Naive thymus-derived CD4-positive, alpha-beta T cell (primary cell): Measurements from ENCODE around the gene SNAPC2. TPM values are rescaled to one million over a fixed set of nuclear protein-coding genes. Genes with fewer than 3 reads are reported as not detected.

Source experiments
- ATAC-seq: fragments of 150-1000 bp; cut with Tn5 transposase; 2 replicates; pipeline ENCODE4 v1.10.0; 2021; ENCODE audit warnings: mild to moderate bottlenecking, moderate library complexity
- CTCF ChIA-PET: fragments of 350-600 bp; sonication (Branson Sonifier 250); formaldehyde crosslinking; loops from one replicate; lab custom pipeline; 2021; ENCODE audit warnings: antibody characterized with exemption; lab: Charles Lee
- POLR2A ChIA-PET: fragments of 350-600 bp; sonication (Branson Sonifier 250); formaldehyde crosslinking; loops from one replicate; lab custom pipeline; 2021; ENCODE audit warnings: antibody characterized with exemption, inconsistent platforms; lab: Charles Lee
- DNase-seq, 9 donors: peaks; one replicate each; pipeline versions ENCODE4 v3.0.0 to v3.0.0-alpha.2; 2020 to 2022; ENCODE audit warnings: mixed read lengths in 1 of 9
- H3K27ac ChIP-seq: one replicate; pipeline ENCODE4 v1.7.0; 2013; ENCODE audit warnings: mild to moderate bottlenecking, low read depth, low read length, moderate library complexity
- H3K27me3 ChIP-seq, 2 donors: one replicate each; pipeline ENCODE4 v1.7.0; 2013; ENCODE audit warnings: low read length in 2 of 2, mild to moderate bottlenecking in 2 of 2, moderate library complexity in 2 of 2; ENCODE audit not compliant: control insufficient read depth in 2 of 2, insufficient read depth in 2 of 2
- H3K36me3 ChIP-seq, 3 experiments: 1 replicate in 2 of 3; 2 replicates in 1 of 3; pipeline ENCODE4 v1.7.0; 2013; ENCODE audit warnings: low read length in 3 of 3, mild to moderate bottlenecking in 3 of 3, moderate library complexity in 1 of 3; ENCODE audit not compliant: insufficient read depth in 3 of 3, control insufficient read depth in 2 of 3
- H3K4me1 ChIP-seq, 2 donors: one replicate each; pipeline ENCODE4 v1.7.0; 2013; ENCODE audit warnings: low read length in 2 of 2, mild to moderate bottlenecking in 2 of 2, moderate library complexity in 1 of 2; ENCODE audit not compliant: control insufficient read depth in 2 of 2, insufficient read depth in 2 of 2
- H3K4me3 ChIP-seq: 2 replicates; pipeline ENCODE4 v1.7.0; 2013; ENCODE audit warnings: mild to moderate bottlenecking, low read length
- H3K9me3 ChIP-seq, 3 experiments: 1 replicate in 2 of 3; 2 replicates in 1 of 3; pipeline ENCODE4 v1.7.0; 2013; ENCODE audit warnings: low read length in 3 of 3; ENCODE audit not compliant: control insufficient read depth in 2 of 3
- H3K27ac Mint-ChIP-seq, 9 donors: one replicate each; pipeline ENCODE4 v1.8.0; 2020 to 2022; ENCODE audit warnings: mixed read lengths in 9 of 9, mild to moderate bottlenecking in 8 of 9, moderate library complexity in 5 of 9, inconsistent platforms in 2 of 9
- H3K27me3 Mint-ChIP-seq, 5 donors: one replicate each; pipeline ENCODE4 v1.8.0; 2021 to 2022; ENCODE audit warnings: mixed read lengths in 5 of 5, mild to moderate bottlenecking in 1 of 5
- H3K36me3 Mint-ChIP-seq, 5 donors: one replicate each; pipeline ENCODE4 v1.8.0; 2020 to 2022; ENCODE audit warnings: mixed read lengths in 5 of 5, mild to moderate bottlenecking in 3 of 5, inconsistent platforms in 1 of 5
- H3K4me1 Mint-ChIP-seq, 7 donors: one replicate each; pipeline ENCODE4 v1.8.0; 2020 to 2022; ENCODE audit warnings: mixed read lengths in 7 of 7, mild to moderate bottlenecking in 3 of 7, inconsistent platforms in 1 of 7
- H3K4me3 Mint-ChIP-seq, 10 donors: one replicate each; pipeline ENCODE4 v1.8.0; 2020 to 2022; ENCODE audit warnings: mild to moderate bottlenecking in 10 of 10, mixed read lengths in 10 of 10, moderate library complexity in 6 of 10, inconsistent platforms in 2 of 10
- H3K9me3 Mint-ChIP-seq, 11 donors: one replicate each; pipeline ENCODE4 v1.8.0; 2020 to 2022; ENCODE audit warnings: mixed read lengths in 11 of 11, mild to moderate bottlenecking in 4 of 11, inconsistent platforms in 1 of 11, moderate library complexity in 1 of 11
- intact Hi-C, 2 donors: fragments of 100-400 bp; cut with micrococcal nuclease; formaldehyde crosslinking; loops; one replicate each; pipeline ENCODE4 v1.15.1; 2023
- polyA plus RNA-seq, 2 donors: library from polyadenylated mRNA; unstranded; fragments of 300-500 nt; fragmentation: Illumina TruSeq; gene quantifications; one replicate each; pipeline ENCODE4 v1.2.3, GENCODE V29; 2021
- total RNA-seq, 6 experiments: library from RNA in 5 of 6; stranded (reverse) in 5 of 6; gene quantifications; 1 replicate in 5 of 6; 2 replicates in 1 of 6; pipeline ENCODE4 v1.2.3 and lab custom pipeline; 2021 to 2026

Gene SNAPC2
- total and polyA plus RNA-seq, 7 experiments from 2014 or later = 11.5 to 24.4 (median 18.2) TPM

GRCh38 chr19:7942981-7943443, 22.9 kb downstream of the SNAPC2 start:
- ATAC-seq = peak; percentile 1
- Mint-ChIP-seq H3K27me3 (no peaks in the 10 kb centered on the region), H3K4me1 (peaks cover 10 to 44% (median 28%) of the 10 kb centered on the region in 7 donors), H3K9me3 (peaks cover 0 to 6% (median 0%) of the 10 kb centered on the region in 11 donors), H3K27ac (peak overlapping the region; percentile 78 to 98 (median 96)), H3K36me3 (peaks cover 5 to 15% (median 7%) of the 10 kb centered on the region in 5 donors), H3K4me3 (peak overlapping the region; percentile 83 to 99 (median 94))
- DNase-seq = no peak
- H3K9me3 ChIP-seq = no peaks in the 10 kb centered on the region
- H3K27ac ChIP-seq = peak overlapping the region; percentile 96
- H3K4me1 ChIP-seq = peaks cover 7 to 9% of the 10 kb centered on the region in 2 donors
- POLR2A ChIA-PET = interaction anchor here (0.6 to 3.3 kb wide), 11 partner anchors 14 to 378 kb away, joined by 3 to 38 read pairs (median 4); partner anchors contain the start of genes ELAVL1, MAP2K7, NDUFA7 and PET100
- peak overlapping the region; percentile 92 for H3K4me3 ChIP-seq
- peaks cover 0 to 28% (median 0%) of the 10 kb centered on the region in 3 experiments for H3K36me3 ChIP-seq
- CTCF ChIA-PET = interaction anchor here (0.6 to 3.7 kb wide), 5 partner anchors 23 to 312 kb away, joined by 3 to 22 read pairs (median 11); partner anchors contain the start of gene SNAPC2
- H3K27me3 ChIP-seq = no peaks in the 10 kb centered on the region
- intact Hi-C loops = loop anchor here (1.0 to 5.0 kb wide), 14 partner anchors 14 to 447 kb away; partner anchors contain the start of genes MAP2K7 (in 2 of the 2), NDUFA7 (in 2 of the 2), RPS28 (in 2 of the 2) and SNAPC2 (in 2 of the 2)

DNA sequence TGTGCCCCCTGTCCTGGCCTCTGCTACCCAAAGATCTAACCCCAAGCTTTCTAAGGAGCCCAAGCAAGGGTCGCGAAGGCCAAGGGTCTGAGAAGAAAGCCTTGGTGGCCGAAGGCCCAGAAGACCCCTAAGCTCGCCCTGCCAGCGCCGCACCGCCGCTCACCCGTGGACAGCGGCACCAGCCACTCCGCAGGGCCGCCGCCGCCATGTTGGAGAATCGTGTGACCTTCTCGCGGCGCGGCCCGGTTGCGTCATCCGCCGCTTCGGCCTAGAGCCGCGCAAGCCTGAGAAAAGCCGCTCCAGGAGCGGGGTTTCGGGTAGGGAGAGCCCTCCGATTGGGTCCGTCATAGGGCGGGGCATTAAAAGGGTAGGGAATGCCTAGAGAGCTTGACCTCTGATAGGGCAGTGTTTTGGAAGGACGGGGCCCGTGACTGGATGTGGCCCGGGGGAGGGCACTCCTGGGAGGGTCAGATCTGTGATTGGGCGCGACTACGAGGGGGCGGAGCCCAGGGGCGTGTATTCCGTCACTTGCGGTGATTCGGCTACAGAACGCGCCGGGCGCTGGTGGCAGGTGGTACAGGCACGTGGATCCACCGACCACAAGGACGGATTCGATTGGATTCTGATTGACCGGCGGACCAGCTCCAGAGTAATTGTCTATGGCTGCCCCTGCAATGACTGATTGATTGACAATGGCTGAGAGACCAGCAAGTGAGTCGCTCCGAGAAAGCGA, 23.5 kb downstream of the SNAPC2 start, which contains the start of gene TIMM44:
Gene TIMM44, minus strand, starts transcription at position 223 of the 733 bp plus-strand sequence. Its CDS starts 15 bp downstream, at position 208.
- peak within 1 kb of the TSS; percentile 78 to 98 (median 96) for H3K27ac Mint-ChIP-seq
- peak; percentile 98 for ATAC-seq
- CTCF ChIA-PET = interaction anchor here (0.6 to 3.7 kb wide), 13 partner anchors 10 to 375 kb away, joined by 3 to 22 read pairs (median 5); partner anchors contain the start of gene SNAPC2
- H3K9me3 ChIP-seq = no peaks in the 10 kb centered on the region
- peaks cover 7 to 9% of the 10 kb centered on the region in 2 donors for H3K4me1 ChIP-seq
- no peaks in the 10 kb centered on the region for H3K27me3 Mint-ChIP-seq
- H3K36me3 Mint-ChIP-seq = peaks cover 5 to 14% (median 7%) of the 10 kb centered on the region in 5 donors
- H3K4me3 Mint-ChIP-seq = peak within 1 kb of the TSS; percentile 83 to 99 (median 94)
- intact Hi-C loops = loop anchor here (1.0 to 5.0 kb wide), 16 partner anchors 14 to 447 kb away; partner anchors contain the start of genes MAP2K7 (in 2 of the 2), NDUFA7 (in 2 of the 2), RPS28 (in 2 of the 2) and SNAPC2 (in 2 of the 2)
- no peaks in the 10 kb centered on the region for H3K27me3 ChIP-seq
- peak; percentile 91 to 99 (median 98) for DNase-seq
- POLR2A ChIA-PET = interaction anchor here (0.6 to 3.3 kb wide), 12 partner anchors 15 to 449 kb away, joined by 3 to 38 read pairs (median 4); partner anchors contain the start of genes ELAVL1, MAP2K7, NDUFA7 and PET100
- H3K9me3 Mint-ChIP-seq = peaks cover 0 to 6% (median 0%) of the 10 kb centered on the region in 11 donors
- peaks cover 10 to 44% (median 28%) of the 10 kb centered on the region in 7 donors for H3K4me1 Mint-ChIP-seq
- peak within 1 kb of the TSS; percentile 92 for H3K4me3 ChIP-seq
- H3K27ac ChIP-seq = peak within 1 kb of the TSS; percentile 96
- peaks cover 0 to 25% (median 0%) of the 10 kb centered on the region in 3 experiments for H3K36me3 ChIP-seq

GRCh38 chr19:7944177-7944761, 24.1 kb downstream of the SNAPC2 start:
- intact Hi-C loops = loop anchor here (1.0 to 5.0 kb wide), 4 partner anchors 58 to 323 kb away; no protein-coding TSS in a partner anchor
- H3K36me3 ChIP-seq = peaks cover 0 to 20% (median 0%) of the 10 kb centered on the region in 3 experiments

DNA sequence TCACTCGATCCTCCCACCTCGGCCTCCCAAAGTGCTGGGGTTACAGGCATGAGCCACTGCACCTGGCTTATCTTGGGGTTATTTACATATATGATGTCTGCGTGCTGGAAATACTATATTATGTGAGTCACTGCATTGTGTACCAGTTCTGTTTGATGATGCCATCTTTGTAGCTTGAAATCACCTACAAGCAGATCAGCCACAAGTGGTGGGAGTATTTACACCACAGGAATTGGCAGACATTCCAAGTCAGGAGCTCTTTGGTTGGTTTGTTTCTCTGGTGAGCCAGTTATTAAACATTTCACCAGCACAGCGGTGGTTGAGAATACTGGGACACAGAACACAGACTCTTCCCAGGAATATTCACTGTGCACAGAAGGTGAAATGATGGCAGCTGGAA, 27.8 kb downstream of the SNAPC2 start:
- intact Hi-C loops = no loop called here
- CTCF ChIA-PET = interaction anchor here (0.5 kb wide), 1 partner anchor 373 kb away, joined by 3 read pairs; no protein-coding TSS in a partner anchor
- H3K36me3 Mint-ChIP-seq = no peaks in the 10 kb centered on the region
- H3K4me3 Mint-ChIP-seq = no peak overlapping the region
- no peak overlapping the region for H3K27ac Mint-ChIP-seq
- H3K4me3 ChIP-seq = no peak overlapping the region
- ATAC-seq (no peak), DNase-seq (no peak)
- POLR2A ChIA-PET = no interaction called here
- H3K27me3 Mint-ChIP-seq = no peaks in the 10 kb centered on the region
- peaks cover 0 to 16% (median 3%) of the 10 kb centered on the region in 7 donors for H3K4me1 Mint-ChIP-seq
- peaks cover 0 to 6% (median 0%) of the 10 kb centered on the region in 11 donors for H3K9me3 Mint-ChIP-seq
- H3K36me3 ChIP-seq = peaks cover 0 to 4% (median 0%) of the 10 kb centered on the region in 3 experiments
- no peaks in the 10 kb centered on the region for H3K9me3 ChIP-seq
- peaks cover 0 to under 1% of the 10 kb centered on the region in 2 donors for H3K4me1 ChIP-seq
- H3K27ac ChIP-seq = no peak overlapping the region
- H3K27me3 ChIP-seq = no peaks in the 10 kb centered on the region

More at GRCh38 chr19:7944177-7944761, 24.1 kb downstream of the SNAPC2 start:
- CTCF ChIA-PET = interaction anchor here (0.6 to 3.7 kb wide), 14 partner anchors 9 to 476 kb away, joined by 3 to 22 read pairs (median 4); partner anchors contain the start of gene SNAPC2
- Mint-ChIP-seq H3K27me3 (no peaks in the 10 kb centered on the region), H3K27ac (peak overlapping the region; percentile 78 to 98 (median 96)), H3K9me3 (peaks cover 0 to 6% (median 0%) of the 10 kb centered on the region in 11 donors), H3K36me3 (peaks cover 0 to 10% (median 5%) of the 10 kb centered on the region in 5 donors), H3K4me1 (peaks cover 10 to 39% (median 23%) of the 10 kb centered on the region in 7 donors), H3K4me3 (peak overlapping the region; percentile 83 to 99 (median 94))
- Histone ChIP-seq H3K9me3 (no peaks in the 10 kb centered on the region), H3K27ac (peak overlapping the region; percentile 96), H3K27me3 (no peaks in the 10 kb centered on the region), H3K4me1 (peaks cover 7 to 9% of the 10 kb centered on the region in 2 donors), H3K4me3 (peak overlapping the region; percentile 92)
- DNase-seq = peak; percentile 68 to 85 (median 81)
- POLR2A ChIA-PET = interaction anchor here (0.6 to 3.3 kb wide), 11 partner anchors 15 to 449 kb away, joined by 3 to 38 read pairs (median 5); partner anchors contain the start of genes ELAVL1, MAP2K7, NDUFA7 and PET100
- ATAC-seq = peak; percentile 56

DNA sequence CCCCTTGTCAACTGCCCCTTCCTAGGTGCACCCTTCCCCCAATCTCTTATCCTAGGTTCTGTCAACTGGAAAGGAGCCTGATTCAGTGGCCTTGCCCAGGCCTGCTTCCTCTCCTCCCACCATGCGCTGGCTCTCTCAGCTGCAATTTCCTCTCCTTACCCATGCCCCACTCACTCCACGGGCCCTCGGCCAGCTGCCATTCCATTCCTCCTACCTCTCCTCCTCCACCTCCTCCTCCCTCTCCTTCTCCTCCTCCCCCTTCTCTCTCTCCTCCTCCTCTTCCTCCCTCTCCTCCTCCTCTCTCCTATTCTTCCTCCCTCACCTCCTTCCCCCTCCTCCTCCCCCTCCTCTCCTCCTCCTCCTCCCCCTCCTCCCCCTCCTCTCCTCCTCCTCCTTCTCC, 32.9 kb downstream of the SNAPC2 start:
- Mint-ChIP-seq H3K27me3 (no peaks in the 10 kb centered on the region), H3K4me1 (peaks cover 0 to 5% (median 0%) of the 10 kb centered on the region in 7 donors), H3K36me3 (no peaks in the 10 kb centered on the region), H3K27ac (no peak overlapping the region), H3K9me3 (no peaks in the 10 kb centered on the region), H3K4me3 (no peak overlapping the region)
- DNase-seq = no peak
- ChIA-PET CTCF (interaction anchor here (0.6 to 1.1 kb wide), 2 partner anchors 8 to 13 kb away, joined by 4 read pairs; no protein-coding TSS in a partner anchor), POLR2A (no interaction called here)
- H3K9me3 ChIP-seq = no peaks in the 10 kb centered on the region
- no peak overlapping the region for H3K4me3 ChIP-seq
- no peaks in the 10 kb centered on the region for H3K27me3 ChIP-seq
- no peak for ATAC-seq
- H3K4me1 ChIP-seq = no peaks in the 10 kb centered on the region
- no peak overlapping the region for H3K27ac ChIP-seq
- intact Hi-C loops = no loop called here
- H3K36me3 ChIP-seq = peaks cover 0 to 4% (median 0%) of the 10 kb centered on the region in 3 experiments
